PC-9 (cell line): ENCODE measurements around the gene COPZ1.

ENCODE experiments used
- EZH2 ChIP-seq: fragments of 200-600 bp; sonication (generic); IDR thresholded peaks from 2 replicates; pipeline ENCODE4 v1.8.0; 2017; ENCODE audit warnings: antibody characterized with exemption, low read depth
- TF ChIP-seq, protein P1 (sequence below): fragments of 200-600 bp; sonication (generic); conservative IDR thresholded peaks from 2 replicates; pipeline ENCODE4 v1.6.1; 2017; ENCODE audit warnings: mixed run types, antibody characterized with exemption, mild to moderate bottlenecking, moderate library complexity

DNA sequence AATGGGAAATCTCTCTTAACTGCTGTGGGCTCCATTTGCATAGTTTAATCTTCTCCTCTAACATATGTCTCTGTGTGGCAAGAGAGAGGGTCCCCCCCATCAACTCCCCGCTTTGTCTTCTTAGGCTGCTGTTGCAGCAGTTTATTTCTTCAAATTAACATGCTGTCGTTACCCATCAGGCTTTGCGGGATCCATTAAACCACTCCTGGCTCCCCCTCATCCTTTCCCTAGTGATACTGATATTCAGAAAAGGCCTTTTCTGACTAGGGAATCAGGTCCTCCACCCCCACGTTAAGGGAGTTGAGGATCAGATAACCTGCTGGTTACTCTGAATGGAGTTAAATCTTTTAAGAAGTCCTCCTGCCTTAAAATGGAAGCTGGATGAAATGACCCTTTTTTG lies 24.1 kb downstream of the COPZ1 start:
- TF ChIP-seq, protein P1, sequence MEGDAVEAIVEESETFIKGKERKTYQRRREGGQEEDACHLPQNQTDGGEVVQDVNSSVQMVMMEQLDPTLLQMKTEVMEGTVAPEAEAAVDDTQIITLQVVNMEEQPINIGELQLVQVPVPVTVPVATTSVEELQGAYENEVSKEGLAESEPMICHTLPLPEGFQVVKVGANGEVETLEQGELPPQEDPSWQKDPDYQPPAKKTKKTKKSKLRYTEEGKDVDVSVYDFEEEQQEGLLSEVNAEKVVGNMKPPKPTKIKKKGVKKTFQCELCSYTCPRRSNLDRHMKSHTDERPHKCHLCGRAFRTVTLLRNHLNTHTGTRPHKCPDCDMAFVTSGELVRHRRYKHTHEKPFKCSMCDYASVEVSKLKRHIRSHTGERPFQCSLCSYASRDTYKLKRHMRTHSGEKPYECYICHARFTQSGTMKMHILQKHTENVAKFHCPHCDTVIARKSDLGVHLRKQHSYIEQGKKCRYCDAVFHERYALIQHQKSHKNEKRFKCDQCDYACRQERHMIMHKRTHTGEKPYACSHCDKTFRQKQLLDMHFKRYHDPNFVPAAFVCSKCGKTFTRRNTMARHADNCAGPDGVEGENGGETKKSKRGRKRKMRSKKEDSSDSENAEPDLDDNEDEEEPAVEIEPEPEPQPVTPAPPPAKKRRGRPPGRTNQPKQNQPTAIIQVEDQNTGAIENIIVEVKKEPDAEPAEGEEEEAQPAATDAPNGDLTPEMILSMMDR: no peak
- no peak for TF ChIP-seq EZH2
